Endothelial cell (in vitro differentiated cells): Measurements from ENCODE around the gene APPL2. TPM values are rescaled to one million over a fixed set of nuclear protein-coding genes. Genes with fewer than 3 reads are reported as not detected.
"Not testable (repeated sequence)": the region's sequence is repeated elsewhere in the genome, so short reads cannot be mapped to it uniquely, and the experiment has no call there.

ENCODE experiments used
- DNase-seq: peaks from one replicate; pipeline ENCODE4 v3.0.0; 2021; ENCODE audit warnings: low spot score
- H3K27ac Mint-ChIP-seq: one replicate; pipeline ENCODE4 v1.8.0; 2021; ENCODE audit warnings: mixed read lengths, inconsistent platforms; ENCODE audit not compliant: unreplicated experiment
- H3K27me3 Mint-ChIP-seq: one replicate; pipeline ENCODE4 v1.8.0; 2021; ENCODE audit warnings: mild to moderate bottlenecking, moderate library complexity, mixed read lengths, inconsistent platforms; ENCODE audit not compliant: unreplicated experiment
- H3K36me3 Mint-ChIP-seq: one replicate; pipeline ENCODE4 v1.8.0; 2021; ENCODE audit warnings: mild to moderate bottlenecking, low read depth, mixed read lengths, inconsistent platforms; ENCODE audit not compliant: unreplicated experiment
- H3K4me1 Mint-ChIP-seq: one replicate; pipeline ENCODE4 v1.8.0; 2021; ENCODE audit warnings: mild to moderate bottlenecking, mixed read lengths, inconsistent platforms; ENCODE audit not compliant: unreplicated experiment
- H3K4me3 Mint-ChIP-seq: one replicate; pipeline ENCODE4 v1.8.0; 2021; ENCODE audit warnings: mild to moderate bottlenecking, mixed read lengths, inconsistent platforms; ENCODE audit not compliant: unreplicated experiment
- H3K9me3 Mint-ChIP-seq: one replicate; pipeline ENCODE4 v1.8.0; 2021; ENCODE audit warnings: mixed read lengths, inconsistent platforms; ENCODE audit not compliant: unreplicated experiment
- CTCF ChIP-seq: fragments of 200-600 bp; sonication (generic); IDR thresholded peaks from one replicate; pipeline ENCODE4 v1.5.0; 2021; ENCODE audit warnings: antibody characterized with exemption; ENCODE audit not compliant: unreplicated experiment
- total RNA-seq: library from RNA; stranded (reverse); fragmentation: NEBNext Ultra II Directional; extraction: Animal tissue kit (Norgen Biotek cat#: 25700); gene quantifications from one replicate; pipeline ENCODE4 v1.2.1, GENCODE V29; 2021; ENCODE audit not compliant: unreplicated experiment

Gene APPL2
- total RNA-seq, 1 donor from 2014 or later, result 44.7 TPM

DNA sequence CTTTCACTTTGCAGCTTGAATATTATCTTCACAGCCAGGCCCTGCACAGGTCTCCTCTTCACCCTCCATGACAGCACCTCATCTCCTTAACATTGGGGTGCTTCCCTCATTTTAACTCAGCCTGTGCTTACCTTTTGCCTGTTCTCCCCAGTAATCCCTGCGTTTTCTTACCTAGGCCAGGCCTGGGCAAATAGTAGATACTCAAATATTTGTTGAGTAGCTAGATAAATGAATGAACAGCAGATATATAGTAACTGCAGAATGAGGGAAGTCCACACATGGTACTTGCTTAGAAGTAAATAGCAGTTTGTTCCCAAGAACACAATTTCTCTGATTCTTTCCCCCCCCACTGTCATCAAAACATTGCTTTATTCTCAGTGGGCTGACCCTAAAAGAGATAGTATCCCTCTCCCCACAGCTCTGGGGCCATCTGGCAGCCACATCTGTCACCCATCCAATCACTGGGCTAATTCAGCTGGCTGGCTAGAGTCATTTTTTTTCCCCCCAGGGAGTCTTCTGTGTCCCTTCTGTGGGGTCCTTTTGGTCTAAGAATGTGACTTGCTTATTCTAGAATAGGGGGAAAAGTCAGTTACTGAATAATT is 43.2 kb downstream of the APPL2 start:
- Mint-ChIP-seq H3K36me3 (peaks cover 67% of the 10 kb centered on the region), H3K4me3 (no peak overlapping the region), H3K4me1 (peaks cover 23% of the 10 kb centered on the region), H3K9me3 (no peaks in the 10 kb centered on the region), H3K27me3 (peaks cover 12% of the 10 kb centered on the region), H3K27ac (no peak overlapping the region)
- DNase-seq, result no peak
- no peak for TF ChIP-seq CTCF

GRCh38 chr12:105190530-105190929 is 45.4 kb downstream of the APPL2 start:
- peaks cover 23% of the 10 kb centered on the region for H3K4me1 Mint-ChIP-seq
- H3K9me3 Mint-ChIP-seq, result no peaks in the 10 kb centered on the region
- no peak overlapping the region for H3K4me3 Mint-ChIP-seq
- peaks cover 65% of the 10 kb centered on the region for H3K36me3 Mint-ChIP-seq
- peaks cover 12% of the 10 kb centered on the region for H3K27me3 Mint-ChIP-seq
- H3K27ac Mint-ChIP-seq, result peak overlapping the region; percentile 62
- TF ChIP-seq CTCF, result no peak
- no peak for DNase-seq

DNA sequence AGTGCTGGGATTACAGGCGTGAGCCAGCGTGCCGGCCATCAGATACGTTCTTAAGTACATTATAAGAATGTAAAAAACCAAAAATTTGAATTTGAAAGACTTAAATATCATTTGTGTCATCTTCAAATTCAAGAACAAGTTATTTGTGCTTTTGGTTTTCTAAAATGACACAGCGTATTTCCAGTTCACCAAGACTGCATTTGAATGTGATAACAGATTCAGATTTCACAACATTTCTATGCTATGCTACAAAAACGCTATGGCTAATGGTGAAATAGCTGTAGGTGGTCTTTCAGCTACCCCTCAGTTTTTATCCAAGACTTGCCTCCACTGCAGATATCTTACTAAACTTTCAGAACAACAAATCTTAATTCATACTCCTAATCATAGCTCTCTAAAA is 46.7 kb downstream of the APPL2 start:
- H3K9me3 Mint-ChIP-seq, result no peaks in the 10 kb centered on the region
- peaks cover 23% of the 10 kb centered on the region for H3K4me1 Mint-ChIP-seq
- no peak for DNase-seq
- TF ChIP-seq CTCF, result no peak
- H3K4me3 Mint-ChIP-seq, result no peak overlapping the region
- H3K27me3 Mint-ChIP-seq, result peaks cover 15% of the 10 kb centered on the region
- H3K27ac Mint-ChIP-seq, result no peak overlapping the region
- peaks cover 71% of the 10 kb centered on the region for H3K36me3 Mint-ChIP-seq

DNA sequence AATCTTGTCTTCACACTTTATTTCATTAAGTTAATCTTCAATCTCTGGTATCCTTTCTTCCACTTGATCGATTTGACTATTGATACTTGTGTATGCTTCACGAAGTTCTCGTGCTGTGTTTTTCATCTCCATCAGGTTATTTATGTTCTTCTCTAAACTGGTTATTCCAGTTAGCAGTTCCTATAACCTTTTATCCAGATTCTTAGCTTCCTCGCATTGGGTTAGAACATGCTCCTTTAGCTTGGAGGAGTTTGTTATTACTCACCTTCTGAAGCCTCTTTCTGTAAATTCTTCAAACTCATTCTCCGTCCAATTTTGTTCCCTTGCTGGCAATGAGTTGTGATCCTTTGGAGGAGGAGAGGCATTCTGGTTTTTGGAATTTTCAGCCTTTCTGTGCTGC is 52.0 kb downstream of the APPL2 start:
- not testable (repeated sequence) for DNase-seq, H3K9me3 Mint-ChIP-seq, H3K27me3 Mint-ChIP-seq, H3K4me1 Mint-ChIP-seq
- Mint-ChIP-seq H3K27ac (peak overlapping the region; percentile 78), H3K36me3 (peaks cover 70% of the 10 kb centered on the region), H3K4me3 (peak overlapping the region; percentile 37)

DNA sequence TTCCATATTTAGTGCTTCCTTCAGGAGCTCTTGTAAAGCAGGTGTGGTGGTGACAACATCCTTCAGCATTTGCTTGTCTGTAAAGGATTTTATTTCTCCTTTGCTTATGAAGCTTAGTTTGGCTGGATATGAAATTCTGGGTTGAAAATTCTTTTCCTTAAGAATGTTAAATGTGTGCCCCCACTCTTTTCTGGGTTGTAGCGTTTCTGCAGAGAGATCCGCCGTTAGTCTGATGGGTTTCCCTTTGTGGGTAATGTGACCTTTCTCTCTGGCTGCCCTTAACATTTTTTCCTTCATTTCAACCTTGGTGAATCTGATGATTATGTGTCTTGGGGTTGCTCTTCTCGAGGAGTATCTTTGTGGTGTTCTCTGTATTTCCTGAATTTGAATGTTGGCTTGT is 52.6 kb downstream of the APPL2 start:
- peaks cover 67% of the 10 kb centered on the region for H3K36me3 Mint-ChIP-seq
- H3K9me3 Mint-ChIP-seq, H3K4me1 Mint-ChIP-seq, H3K27me3 Mint-ChIP-seq, DNase-seq: not testable (repeated sequence)
- peak overlapping the region; percentile 78 for H3K27ac Mint-ChIP-seq
- peak overlapping the region; percentile 51 for H3K4me3 Mint-ChIP-seq

DNA sequence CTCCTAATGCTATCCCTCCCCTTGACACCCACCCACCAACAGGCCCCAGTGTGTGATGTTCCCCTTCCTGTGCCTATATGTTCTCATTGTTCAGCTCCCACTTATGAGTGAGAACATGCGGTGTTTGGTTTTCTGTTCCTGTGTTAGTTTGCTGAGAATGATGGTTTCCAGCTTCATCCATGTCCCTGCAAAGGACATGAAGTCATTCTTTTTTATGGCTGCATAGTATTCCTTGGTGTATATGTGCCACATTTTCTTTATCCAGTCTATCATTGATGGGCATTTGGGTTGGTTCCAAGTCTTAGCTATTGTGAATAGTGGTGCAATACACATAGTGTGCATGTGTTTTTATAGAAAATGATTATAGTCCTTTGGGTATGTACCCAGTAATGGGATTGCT is 56.9 kb downstream of the APPL2 start:
- not testable (repeated sequence) for H3K27me3 Mint-ChIP-seq, DNase-seq, H3K4me1 Mint-ChIP-seq, H3K4me3 Mint-ChIP-seq, H3K27ac Mint-ChIP-seq, H3K9me3 Mint-ChIP-seq
- peaks cover 53% of the 10 kb centered on the region for H3K36me3 Mint-ChIP-seq
